ENCODE results near the gene OGFRL1.

The OGFRL1 gene

GRCh38 chr6:71268735-71269437, 19.7 kb upstream of the OGFRL1 start:
- TF ChIP-seq, protein P1, sequence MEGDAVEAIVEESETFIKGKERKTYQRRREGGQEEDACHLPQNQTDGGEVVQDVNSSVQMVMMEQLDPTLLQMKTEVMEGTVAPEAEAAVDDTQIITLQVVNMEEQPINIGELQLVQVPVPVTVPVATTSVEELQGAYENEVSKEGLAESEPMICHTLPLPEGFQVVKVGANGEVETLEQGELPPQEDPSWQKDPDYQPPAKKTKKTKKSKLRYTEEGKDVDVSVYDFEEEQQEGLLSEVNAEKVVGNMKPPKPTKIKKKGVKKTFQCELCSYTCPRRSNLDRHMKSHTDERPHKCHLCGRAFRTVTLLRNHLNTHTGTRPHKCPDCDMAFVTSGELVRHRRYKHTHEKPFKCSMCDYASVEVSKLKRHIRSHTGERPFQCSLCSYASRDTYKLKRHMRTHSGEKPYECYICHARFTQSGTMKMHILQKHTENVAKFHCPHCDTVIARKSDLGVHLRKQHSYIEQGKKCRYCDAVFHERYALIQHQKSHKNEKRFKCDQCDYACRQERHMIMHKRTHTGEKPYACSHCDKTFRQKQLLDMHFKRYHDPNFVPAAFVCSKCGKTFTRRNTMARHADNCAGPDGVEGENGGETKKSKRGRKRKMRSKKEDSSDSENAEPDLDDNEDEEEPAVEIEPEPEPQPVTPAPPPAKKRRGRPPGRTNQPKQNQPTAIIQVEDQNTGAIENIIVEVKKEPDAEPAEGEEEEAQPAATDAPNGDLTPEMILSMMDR (IDR thresholded peaks at IDR 0.05) = no peak
- no peak for TF ChIP-seq ZFX (IDR thresholded peaks at IDR 0.05; ENCODE audit: borderline replicate concordance)
- H3K27ac ChIP-seq = no peak overlapping the region

GRCh38 chr6:71277926-71278600, 10.5 kb upstream of the OGFRL1 start:
- no peak overlapping the region for H3K27ac ChIP-seq
- no peak for TF ChIP-seq ZFX (IDR thresholded peaks at IDR 0.05; ENCODE audit: borderline replicate concordance)
- TF ChIP-seq, protein P1 (IDR thresholded peaks at IDR 0.05) = no peak

GRCh38 chr6:71279321-71279720, 9.3 kb upstream of the OGFRL1 start:
- H3K27ac ChIP-seq = no peak overlapping the region
- TF ChIP-seq ZFX (IDR thresholded peaks at IDR 0.05; ENCODE audit: borderline replicate concordance) = no peak
- TF ChIP-seq, protein P1 (IDR thresholded peaks at IDR 0.05) = no peak

GRCh38 chr6:71279740-71280139, 8.9 kb upstream of the OGFRL1 start:
- TF ChIP-seq, protein P1 (IDR thresholded peaks at IDR 0.05) = no peak
- TF ChIP-seq ZFX (IDR thresholded peaks at IDR 0.05; ENCODE audit: borderline replicate concordance) = no peak
- H3K27ac ChIP-seq = no peak overlapping the region

- TF ChIP-seq, protein P1 (IDR thresholded peaks at IDR 0.05) = no peak
- TF ChIP-seq ZFX (IDR thresholded peaks at IDR 0.05; ENCODE audit: borderline replicate concordance) = no peak
- no peak overlapping the region for H3K27ac ChIP-seq
Observed at GRCh38 chr6:71280701-71281100, 7.9 kb upstream of the OGFRL1 start.

DNA sequence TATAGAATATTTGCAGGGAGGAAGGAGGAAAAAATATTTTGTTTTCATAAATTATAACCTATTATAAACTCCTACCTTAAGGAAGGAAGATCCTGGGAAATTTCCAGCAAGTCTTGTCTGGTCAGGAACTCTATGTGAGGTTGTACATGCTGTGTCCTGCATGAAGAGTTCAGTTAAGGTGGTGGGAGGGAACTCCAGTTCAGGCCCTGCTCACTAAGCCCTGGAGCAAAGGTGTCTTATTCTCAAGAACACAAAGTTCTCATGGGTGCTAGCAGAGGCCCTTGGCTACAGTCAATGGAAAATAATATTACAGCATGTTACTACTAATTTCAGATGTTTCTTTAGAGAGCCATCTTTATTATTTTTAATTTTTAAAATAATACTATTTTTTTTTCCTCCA, 3.8 kb upstream of the OGFRL1 start:
- TF ChIP-seq, protein P1 (IDR thresholded peaks at IDR 0.05) = no peak
- TF ChIP-seq ZFX (IDR thresholded peaks at IDR 0.05; ENCODE audit: borderline replicate concordance) = no peak

DNA sequence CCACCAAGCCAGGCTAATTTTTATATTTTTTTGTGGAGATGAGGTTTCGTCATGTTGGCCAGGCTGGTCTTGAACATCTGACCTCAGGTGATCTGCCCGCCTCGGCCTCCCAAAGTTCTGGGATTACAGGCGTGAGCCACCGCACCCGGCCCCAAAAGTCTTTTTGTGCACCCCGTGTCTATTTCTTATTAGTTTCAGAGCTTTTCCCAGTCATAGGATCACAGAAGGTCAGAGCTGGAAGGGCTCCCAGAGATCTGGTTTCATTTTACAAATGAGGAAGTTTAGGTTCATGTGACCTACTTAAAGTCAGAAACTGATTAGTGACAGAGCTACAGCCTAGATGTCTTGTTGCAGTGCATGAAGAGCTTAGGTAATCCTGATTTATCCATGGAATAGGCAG, 1.6 kb upstream of the OGFRL1 start:
- no peak overlapping the region; the same call in 1 of the 2 replicates for H3K27ac ChIP-seq
- TF ChIP-seq, protein P1 (IDR thresholded peaks at IDR 0.05) = no peak
- no peak for TF ChIP-seq ZFX (IDR thresholded peaks at IDR 0.05; ENCODE audit: borderline replicate concordance)

More for the DNA sequence above, 3.8 kb upstream of the OGFRL1 start:
- no peak overlapping the region for H3K27ac ChIP-seq

Measured in 22Rv1 (cell line).